Fibroblast of skin of right biceps (primary cell): ENCODE measurements around the gene ZRANB3.
A peak's percentile ranks its signal among the peaks of the same experiment; 100 is the strongest.
"Not testable (repeated sequence)": the region's sequence is repeated elsewhere in the genome, so short reads cannot be mapped to it uniquely, and the experiment has no call there.

Experiments used
- DNase-seq: peaks from one replicate; pipeline ENCODE4 v3.0.0-alpha.2; 2013

ZRANB3 gene

GRCh38 chr2:135168204-135168856 is 362.7 kb downstream of the ZRANB3 start:
- no peak for DNase-seq

GRCh38 chr2:135167273-135167672 is 363.7 kb downstream of the ZRANB3 start:
- DNase-seq, result no peak

GRCh38 chr2:135164431-135164830 is 366.6 kb downstream of the ZRANB3 start:
- peak; percentile 40 for DNase-seq

DNA sequence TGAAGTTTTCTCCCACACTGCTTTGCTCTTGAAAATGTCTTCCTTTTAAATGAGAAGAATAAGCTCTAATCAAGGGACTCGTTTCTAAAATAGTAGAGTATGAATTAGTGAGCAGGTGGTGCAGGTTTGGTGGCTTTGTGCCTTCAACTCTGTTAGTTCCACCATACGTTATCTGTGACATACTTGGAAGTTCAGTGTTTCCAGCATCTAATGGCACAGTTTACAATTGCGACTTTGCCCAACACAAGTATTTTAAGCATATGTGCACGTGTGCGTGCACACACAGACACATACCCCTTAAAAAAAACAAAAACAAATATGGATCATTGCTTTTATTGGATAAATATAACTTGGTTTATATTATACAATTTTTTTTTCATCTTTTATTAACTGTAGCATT is 367.1 kb downstream of the ZRANB3 start:
- DNase-seq, result no peak

DNA sequence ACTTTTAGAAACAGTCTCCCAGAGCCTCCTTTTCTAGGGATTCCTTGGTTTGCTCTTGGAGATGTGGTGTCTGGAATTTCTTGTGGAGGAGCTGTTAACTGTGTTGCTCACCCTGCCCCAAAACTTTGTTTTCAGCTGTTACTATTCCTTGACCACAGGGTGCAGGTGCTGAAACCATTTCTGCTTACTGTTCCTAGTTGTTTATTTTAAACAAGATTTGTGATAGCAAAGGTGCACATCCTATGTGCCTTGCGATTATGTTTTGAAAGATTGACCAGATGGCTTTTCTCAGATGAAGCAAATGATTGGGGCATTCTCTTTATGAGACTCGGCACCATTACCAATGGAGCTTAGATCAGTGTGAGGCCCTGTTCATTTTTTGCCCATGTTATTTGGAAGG is 367.7 kb downstream of the ZRANB3 start:
- DNase-seq, result no peak

DNA sequence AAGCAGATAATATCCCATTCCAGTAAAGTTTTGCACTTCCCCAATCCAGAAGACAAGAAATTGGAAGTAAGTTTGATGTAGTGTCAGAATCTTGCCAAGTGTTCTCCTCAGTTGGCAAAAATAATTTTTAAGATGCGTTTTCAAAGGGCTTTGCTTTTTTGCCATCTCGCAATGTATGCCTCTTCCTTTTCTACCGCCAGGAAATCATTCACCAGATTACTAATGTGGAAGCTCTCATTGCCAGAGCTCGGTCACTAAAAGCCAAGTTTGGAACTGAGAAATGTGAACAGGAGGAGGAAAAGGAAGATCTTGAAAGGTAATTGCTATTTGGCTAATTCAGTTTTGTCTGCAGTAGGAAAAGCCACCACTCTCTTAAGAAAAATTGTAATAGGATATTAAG is 368.2 kb downstream of the ZRANB3 start:
- no peak for DNase-seq

- no peak for DNase-seq
These were observed 368.6 kb downstream of the ZRANB3 start for GRCh38 chr2:135162377-135162776.

GRCh38 chr2:135159191-135159590 is 371.8 kb downstream of the ZRANB3 start:
- no peak for DNase-seq

DNA sequence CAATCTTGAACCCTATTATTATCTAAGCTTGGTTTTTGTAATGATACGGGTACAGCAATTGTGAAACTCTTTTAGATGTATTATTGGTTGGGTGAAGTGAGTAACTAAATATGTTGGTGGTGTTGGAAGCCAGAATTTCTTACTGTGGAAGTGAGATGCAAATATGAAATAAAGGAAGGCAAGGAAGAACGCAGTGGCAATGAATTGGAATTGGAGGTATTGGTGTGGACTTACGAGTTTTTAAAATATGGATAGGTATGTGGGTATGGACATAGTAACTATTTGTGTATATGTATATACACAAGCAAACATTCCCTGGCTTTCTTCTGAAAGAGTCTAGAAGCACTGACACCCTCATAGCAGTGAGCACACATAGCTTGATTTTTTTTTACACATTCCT is 373.2 kb downstream of the ZRANB3 start:
- DNase-seq, result no peak

GRCh38 chr2:135154962-135155361 is 376.1 kb downstream of the ZRANB3 start:
- DNase-seq, result no peak

GRCh38 chr2:135152361-135152760 is 378.7 kb downstream of the ZRANB3 start:
- no peak for DNase-seq

DNA sequence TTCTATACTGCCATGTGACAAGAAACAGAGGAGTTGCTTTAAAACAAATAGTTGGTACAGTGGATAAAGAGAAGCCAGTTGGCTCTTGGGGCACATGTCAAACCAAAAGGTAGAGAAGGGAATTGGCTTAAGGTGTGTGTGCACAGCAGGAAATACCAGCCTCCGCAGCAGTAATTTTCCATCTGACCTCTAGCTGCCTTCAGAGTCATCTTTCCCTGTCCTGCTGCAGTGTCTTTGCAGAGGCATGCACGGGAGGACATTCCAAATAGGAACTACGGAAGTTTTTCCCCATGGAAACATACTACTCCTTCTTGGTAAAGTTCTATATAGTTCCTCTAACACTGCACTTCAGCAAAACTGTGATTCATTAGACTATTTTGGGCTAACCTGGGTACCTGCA is 379.4 kb downstream of the ZRANB3 start:
- no peak for DNase-seq

DNA sequence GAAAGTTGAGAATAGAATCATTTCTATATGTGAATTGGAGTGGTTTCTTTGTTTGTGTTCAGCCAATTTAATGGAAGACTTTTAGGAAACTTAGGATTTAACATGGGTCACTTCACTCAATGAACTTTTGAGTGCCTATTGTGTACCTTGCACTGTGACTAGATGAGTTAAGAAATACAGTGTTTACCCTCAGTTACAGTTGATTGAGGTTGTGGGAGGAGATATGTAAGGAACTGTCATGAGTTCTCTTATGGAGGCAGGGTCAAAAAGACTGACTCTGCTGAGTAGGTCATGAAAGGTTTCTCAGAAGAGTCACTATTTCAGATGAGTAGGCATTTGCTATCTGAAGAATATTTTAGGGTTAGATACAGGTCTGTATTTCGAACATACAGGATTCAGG is 380.3 kb downstream of the ZRANB3 start:
- no peak for DNase-seq

- peak; percentile 15 for DNase-seq
These were observed 381.8 kb downstream of the ZRANB3 start for GRCh38 chr2:135149251-135149650.

- no peak for DNase-seq
These were observed 386.7 kb downstream of the ZRANB3 start for GRCh38 chr2:135144343-135144742.

DNA sequence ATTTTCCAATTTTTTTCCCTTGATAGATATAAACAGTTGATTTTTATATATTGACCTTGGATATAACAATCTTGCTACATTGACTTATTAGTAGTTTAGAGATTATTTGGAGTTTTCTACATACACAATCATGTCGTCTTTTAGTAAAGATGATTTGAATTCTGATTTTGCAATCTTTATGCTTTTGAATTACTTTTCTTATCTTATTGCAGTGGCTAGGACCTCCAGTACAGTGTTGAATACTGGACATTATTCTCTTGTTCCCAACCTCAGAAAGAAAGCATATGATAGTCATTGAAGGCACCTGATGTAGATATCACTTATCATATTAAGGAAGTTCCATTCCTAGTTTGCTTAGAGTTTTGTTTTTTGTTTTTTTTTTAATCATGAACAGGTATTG is 388.7 kb downstream of the ZRANB3 start:
- no peak for DNase-seq

GRCh38 chr2:135140606-135141005 is 390.4 kb downstream of the ZRANB3 start:
- DNase-seq, result no peak

GRCh38 chr2:135132314-135132713 is 398.7 kb downstream of the ZRANB3 start:
- DNase-seq, result peak; percentile 67

- DNase-seq, result peak; percentile 1
These were observed 400.3 kb downstream of the ZRANB3 start for GRCh38 chr2:135130751-135131150.

DNA sequence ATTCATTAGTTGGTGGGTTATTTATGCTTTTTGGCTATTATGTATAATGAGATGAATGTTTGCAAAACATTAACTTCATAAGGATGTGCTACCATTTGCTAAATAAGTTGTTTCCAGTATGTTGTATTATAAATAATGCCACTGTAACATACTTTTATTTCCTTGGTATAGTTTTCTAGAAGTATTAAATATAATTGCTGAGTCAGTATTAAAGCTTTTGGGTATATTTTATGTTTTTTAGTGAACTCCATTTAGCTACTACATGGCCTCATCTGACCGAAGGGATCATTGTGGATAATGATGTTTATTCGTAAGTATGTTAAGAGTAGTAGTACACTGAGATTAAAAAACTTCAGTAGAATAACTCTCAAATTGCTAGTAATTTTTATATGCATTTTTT is 405.1 kb downstream of the ZRANB3 start:
- DNase-seq, result no peak

DNA sequence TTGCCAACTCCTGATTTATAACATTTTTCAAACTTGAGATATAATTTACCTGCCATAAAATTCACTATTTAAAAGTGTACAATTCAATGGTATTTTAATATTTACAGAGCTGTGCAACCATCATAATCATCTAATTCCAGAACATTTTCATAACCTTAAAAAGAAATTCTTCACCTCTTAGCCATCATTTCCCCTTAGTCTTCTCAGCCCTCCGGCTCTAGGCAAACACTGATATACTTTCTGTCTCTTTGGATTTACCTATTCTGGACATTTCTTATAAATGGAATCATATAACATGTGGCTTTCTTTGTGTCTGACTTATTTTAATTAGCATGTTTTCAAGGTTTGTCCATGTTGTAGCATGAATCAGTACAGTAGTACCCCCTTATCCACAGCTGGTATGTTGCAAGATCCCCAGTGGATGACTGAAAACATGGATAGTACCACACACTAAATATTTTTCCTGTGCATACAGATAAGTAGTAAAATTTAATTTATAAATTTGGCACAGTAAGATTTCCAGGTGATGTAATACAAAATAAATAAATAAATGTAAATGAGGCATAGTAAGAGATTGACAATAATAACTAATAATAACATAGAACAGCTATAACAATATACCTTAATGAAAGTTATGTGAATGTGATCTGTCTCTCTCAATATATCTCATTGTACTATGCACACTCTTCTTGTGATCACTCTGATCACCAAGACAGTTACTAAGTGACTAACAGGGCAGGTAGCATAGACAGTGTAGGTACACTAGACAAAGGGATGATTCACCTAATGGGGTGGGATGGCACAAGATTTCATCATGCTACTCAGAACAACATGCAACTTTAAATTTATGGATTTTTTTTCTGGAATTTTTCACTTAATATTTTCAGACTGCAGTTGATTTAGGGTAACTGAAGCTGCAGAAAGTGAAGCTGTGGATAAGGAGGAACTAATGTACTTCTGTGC is 405.8 kb downstream of the ZRANB3 start:
- peak; percentile 40 for DNase-seq

GRCh38 chr2:135121658-135122039 is 409.4 kb downstream of the ZRANB3 start:
- DNase-seq, result not testable (repeated sequence)

- DNase-seq, result no peak
These were observed 409.9 kb downstream of the ZRANB3 start for GRCh38 chr2:135121016-135121657.

GRCh38 chr2:135119582-135119981 is 411.4 kb downstream of the ZRANB3 start:
- DNase-seq, result no peak
